WTC11 (cell line): ENCODE data around the gene TTLL11. TPM values are rescaled to one million over a fixed set of nuclear protein-coding genes. Genes with fewer than 3 reads are reported as not detected.

Experiments used
- ATAC-seq: fragments of 200-7000 bp; cut with Tn5 transposase; 2 replicates; pipeline ENCODE4 v1.10.0; 2021; ENCODE audit warnings: mild to moderate bottlenecking, moderate library complexity
- CTCF ChIA-PET: fragments of 300-600 bp; sonication (Branson Sonifier 250); formaldehyde crosslinking; loops from one replicate; lab custom pipeline; 2021; ENCODE audit warnings: antibody characterized with exemption; lab: Charles Lee
- POLR2A ChIA-PET: fragments of 350-600 bp; sonication (Branson Sonifier 250); formaldehyde crosslinking; loops from one replicate; lab custom pipeline; 2021; ENCODE audit warnings: antibody characterized with exemption; lab: Charles Lee
- DNase-seq: peaks from one replicate; pipeline ENCODE4 v3.0.0; 2021; ENCODE audit warnings: low spot score
- H3K27ac Mint-ChIP-seq: 2 replicates; pipeline ENCODE4 v1.8.0; 2021; ENCODE audit warnings: mixed read lengths
- H3K27me3 Mint-ChIP-seq: 2 replicates; pipeline ENCODE4 v1.8.0; 2021; ENCODE audit warnings: low read depth, mild to moderate bottlenecking, moderate library complexity, mixed read lengths
- H3K36me3 Mint-ChIP-seq: 2 replicates; pipeline ENCODE4 v1.8.0; 2021; ENCODE audit warnings: mixed read lengths
- H3K4me1 Mint-ChIP-seq: 2 replicates; pipeline ENCODE4 v1.8.0; 2022; ENCODE audit warnings: mixed read lengths
- H3K4me3 Mint-ChIP-seq: 2 replicates; pipeline ENCODE4 v1.8.0; 2021; ENCODE audit warnings: mild to moderate bottlenecking, moderate library complexity, mixed read lengths
- H3K9me3 Mint-ChIP-seq: 2 replicates; pipeline ENCODE4 v1.8.0; 2021; ENCODE audit warnings: mixed read lengths
- AFF4 ChIP-seq: sonication (generic); formaldehyde crosslinking; IDR thresholded peaks from 2 replicates; pipeline ENCODE4 v1.8.1; 2023; ENCODE audit warnings: mild to moderate bottlenecking, missing genetic modification reagents, borderline replicate concordance
- ATF2 ChIP-seq: sonication (generic); formaldehyde crosslinking; IDR thresholded peaks from 2 replicates; pipeline ENCODE4 v1.8.1; 2022; ENCODE audit warnings: low read depth, missing genetic modification reagents, borderline replicate concordance
- CREB1 ChIP-seq: sonication (generic); formaldehyde crosslinking; IDR thresholded peaks from 2 replicates; pipeline ENCODE4 v1.8.0; 2023; ENCODE audit warnings: mild to moderate bottlenecking, missing genetic modification reagents
- CTCF ChIP-seq: fragments of 200-600 bp; IDR thresholded peaks from 2 replicates; pipeline ENCODE4 v1.8.0; 2022; ENCODE audit warnings: antibody characterized with exemption
- E2F4 ChIP-seq: sonication (generic); formaldehyde crosslinking; IDR thresholded peaks from 2 replicates; pipeline ENCODE4 v1.8.1; 2022; ENCODE audit warnings: low read depth, mild to moderate bottlenecking, moderate library complexity, missing genetic modification reagents, borderline replicate concordance
- E2F5 ChIP-seq: sonication (generic); formaldehyde crosslinking; IDR thresholded peaks from 2 replicates; pipeline ENCODE4 v1.8.1; 2022; ENCODE audit warnings: mild to moderate bottlenecking, moderate library complexity, missing genetic modification reagents
- JAZF1 ChIP-seq: fragments of 250-450 bp; sonication (Bioruptor Pico); IDR thresholded peaks from 2 replicates; pipeline ENCODE4 v1.9.0; 2021; ENCODE audit warnings: moderate library complexity, mild to moderate bottlenecking, inconsistent platforms
- KAT7 ChIP-seq: sonication (generic); formaldehyde crosslinking; IDR thresholded peaks from 2 replicates; pipeline ENCODE4 v1.8.1; 2023; ENCODE audit warnings: missing genetic modification reagents, mild to moderate bottlenecking, borderline replicate concordance
- MAX ChIP-seq: sonication (generic); formaldehyde crosslinking; IDR thresholded peaks from 2 replicates; pipeline ENCODE4 v1.8.0; 2022; ENCODE audit warnings: mild to moderate bottlenecking, missing genetic modification reagents
- NR3C1 ChIP-seq: sonication (generic); formaldehyde crosslinking; conservative IDR thresholded peaks from 2 replicates; pipeline ENCODE4 v1.8.1; 2023; ENCODE audit warnings: low read depth, mild to moderate bottlenecking, missing genetic modification reagents
- PREB ChIP-seq: sonication (generic); formaldehyde crosslinking; IDR thresholded peaks from 2 replicates; pipeline ENCODE4 v1.8.1; 2022; ENCODE audit warnings: mild to moderate bottlenecking, missing genetic modification reagents, moderate library complexity, borderline replicate concordance
- RELA ChIP-seq: sonication (generic); formaldehyde crosslinking; IDR thresholded peaks from 2 replicates; pipeline ENCODE4 v1.8.1; 2022; ENCODE audit warnings: missing genetic modification reagents, mild to moderate bottlenecking, borderline replicate concordance
- SP1 ChIP-seq: sonication (generic); formaldehyde crosslinking; conservative IDR thresholded peaks from 2 replicates; pipeline ENCODE4 v1.8.1; 2022; ENCODE audit warnings: missing genetic modification reagents
- TEAD1 ChIP-seq: sonication (generic); formaldehyde crosslinking; IDR thresholded peaks from 2 replicates; pipeline ENCODE4 v1.8.0; 2022; ENCODE audit warnings: mild to moderate bottlenecking, missing genetic modification reagents
- USF2 ChIP-seq: sonication (generic); formaldehyde crosslinking; IDR thresholded peaks from 2 replicates; pipeline ENCODE4 v1.8.1; 2023; ENCODE audit warnings: mild to moderate bottlenecking, missing genetic modification reagents, moderate library complexity
- ZNF219 ChIP-seq: sonication (generic); formaldehyde crosslinking; IDR thresholded peaks from 2 replicates; pipeline ENCODE4 v1.8.0; 2023; ENCODE audit warnings: missing genetic modification reagents, mild to moderate bottlenecking, borderline replicate concordance
- total RNA-seq: library from RNA; stranded (reverse); gene quantifications from 3 replicates; pipeline ENCODE4 v1.2.3, GENCODE V29; 2021

TTLL11 gene
- total RNA-seq, 1 experiment from 2014 or later: 1.1 TPM

- TF ChIP-seq ATF2 (CRISPR knock-in tag): no peak
- TF ChIP-seq MAX (CRISPR knock-in tag): peak; percentile 63; the same call in 1 of the 2 replicates
- TF ChIP-seq NR3C1: no peak
- peak; percentile 68 for TF ChIP-seq USF2
- 0 out of 2 replicates have a peak, but pooled peaks have one; percentile 24 for TF ChIP-seq SP1
Observed at GRCh38 chr9:121989010-121989409, 104.1 kb downstream of the TTLL11 start (continued).

- H3K4me3 Mint-ChIP-seq: no peak overlapping the region
- H3K9me3 Mint-ChIP-seq: no peaks in the 10 kb centered on the region
- POLR2A ChIA-PET: no interaction called here
- H3K4me1 Mint-ChIP-seq: no peaks in the 10 kb centered on the region
- TF ChIP-seq E2F4 (CRISPR knock-in tag) (no peak), KAT7 (CRISPR knock-in tag) (no peak), AFF4 (CRISPR knock-in tag) (no peak)
- TF ChIP-seq, all 79 proteins: peak for 0
- no peak overlapping the region for H3K27ac Mint-ChIP-seq
- ATAC-seq (no peak), DNase-seq (no peak)
- peaks cover 29% of the 10 kb centered on the region for H3K27me3 Mint-ChIP-seq
- CTCF ChIA-PET: interaction anchor here (0.7 to 2.2 kb wide), 2 partner anchors 252 to 441 kb away, joined by 3 to 7 read pairs; no protein-coding TSS in a partner anchor
- no peaks in the 10 kb centered on the region for H3K36me3 Mint-ChIP-seq
Observed at GRCh38 chr9:121987314-121987713, 105.8 kb downstream of the TTLL11 start.

- Mint-ChIP-seq H3K36me3 (peaks cover 5% of the 10 kb centered on the region), H3K27ac (no peak overlapping the region), H3K4me3 (no peak overlapping the region), H3K4me1 (no peaks in the 10 kb centered on the region), H3K27me3 (peaks cover 38% of the 10 kb centered on the region), H3K9me3 (peaks cover 8% of the 10 kb centered on the region)
- POLR2A ChIA-PET: no interaction called here
- ATAC-seq (peak; percentile 54), DNase-seq (no peak)
- CTCF ChIA-PET: interaction anchor here (0.5 to 2.2 kb wide), 6 partner anchors 9 to 440 kb away, joined by 3 to 7 read pairs (median 3); no protein-coding TSS in a partner anchor
- TF ChIP-seq RELA (CRISPR knock-in tag): no peak
- no peak for TF ChIP-seq CTCF
- TF ChIP-seq JAZF1: no peak
- no peak for TF ChIP-seq E2F4 (CRISPR knock-in tag)
- no peak for TF ChIP-seq E2F5
- no peak for TF ChIP-seq ZNF219 (CRISPR knock-in tag)
- TF ChIP-seq TEAD1 (CRISPR knock-in tag): no peak
- TF ChIP-seq CREB1 (CRISPR knock-in tag): no peak
- no peak for TF ChIP-seq PREB (CRISPR knock-in tag)
Observed at GRCh38 chr9:121985792-121986494, 107.2 kb downstream of the TTLL11 start.
